ENCODE results near the gene ILF3. TPM values are rescaled to one million over a fixed set of nuclear protein-coding genes. Genes with fewer than 3 reads are reported as not detected.
"Not testable (repeated sequence)": the region's sequence is repeated elsewhere in the genome, so short reads cannot be mapped to it uniquely, and the experiment has no call there.

Gene ILF3
- total and polyA plus RNA-seq, 7 donors: 25.7 to 146 (median 86.1) TPM

GRCh38 chr19:10667867-10668266 is 13.7 kb downstream of the ILF3 start:
- intact Hi-C loops (cut with DNase I): no loop called here
- no peak overlapping the region for H3K27ac ChIP-seq
- no peak for TF ChIP-seq POLR2AphosphoS5 (IDR thresholded peaks at IDR 0.05)
- no peak for TF ChIP-seq CTCF (IDR thresholded peaks at IDR 0.05)
- TF ChIP-seq EP300 (IDR thresholded peaks at IDR 0.05): no peak
- TF ChIP-seq POLR2A (IDR thresholded peaks at IDR 0.05): no peak
- 70 to 72% methylated on average over 6 of the region's 6 CpGs for WGBS, 2 donors
- H3K4me3 ChIP-seq: no peak overlapping the region
- H3K4me1 ChIP-seq: peaks cover 0 to 58% (median 34%) of the 10 kb centered on the region in 4 donors
- no peak for DNase-seq
- no peaks in the 10 kb centered on the region for H3K9me3 ChIP-seq
- no peaks in the 10 kb centered on the region for H3K27me3 ChIP-seq
- peaks cover 6 to 23% (median 13%) of the 10 kb centered on the region in 4 donors for H3K36me3 ChIP-seq

- Histone ChIP-seq H3K27me3 (no peaks in the 10 kb centered on the region), H3K4me3 (no peak overlapping the region), H3K36me3 (peaks cover 6 to 36% (median 22%) of the 10 kb centered on the region in 4 donors), H3K4me1 (peaks cover 0 to 55% (median 24%) of the 10 kb centered on the region in 4 donors), H3K27ac (no peak overlapping the region), H3K9me3 (no peaks in the 10 kb centered on the region)
- TF ChIP-seq EP300 (IDR thresholded peaks at IDR 0.05) (no peak), POLR2AphosphoS5 (IDR thresholded peaks at IDR 0.05) (no peak), CTCF (IDR thresholded peaks at IDR 0.05) (no peak), POLR2A (IDR thresholded peaks at IDR 0.05) (no peak)
- intact Hi-C loops (cut with DNase I): no loop called here
- no peak for DNase-seq
- WGBS, 2 donors: 72 to 79% methylated on average over 6 of the region's 6 CpGs
These were observed 15.1 kb downstream of the ILF3 start for GRCh38 chr19:10669246-10669645.

- 73 to 83% methylated on average over 1 of the region's 1 CpG for WGBS, 2 donors
These were observed 16.0 kb downstream of the ILF3 start for GRCh38 chr19:10670182-10670581.

GRCh38 chr19:10670876-10671804 is 17.0 kb downstream of the ILF3 start:
- 86 to 88% methylated on average over 24 of the region's 24 CpGs for WGBS, 2 donors
- TF ChIP-seq POLR2AphosphoS5 (IDR thresholded peaks at IDR 0.05) (no peak), CTCF (IDR thresholded peaks at IDR 0.05) (no peak), EP300 (IDR thresholded peaks at IDR 0.05) (no peak), POLR2A (IDR thresholded peaks at IDR 0.05) (no peak)
- H3K36me3 ChIP-seq: peaks cover 6 to 44% (median 28%) of the 10 kb centered on the region in 4 donors
- no peak for DNase-seq
- intact Hi-C loops (cut with DNase I): no loop called here
- no peaks in the 10 kb centered on the region for H3K27me3 ChIP-seq
- no peaks in the 10 kb centered on the region for H3K9me3 ChIP-seq
- H3K27ac ChIP-seq: no peak overlapping the region
- H3K4me3 ChIP-seq: no peak overlapping the region
- peaks cover 0 to 49% (median 21%) of the 10 kb centered on the region in 4 donors for H3K4me1 ChIP-seq

More at GRCh38 chr19:10670182-10670581, 16.0 kb downstream of the ILF3 start:
- H3K4me3 ChIP-seq: no peak overlapping the region
- H3K4me1 ChIP-seq: peaks cover 0 to 49% (median 21%) of the 10 kb centered on the region in 4 donors
- H3K27me3 ChIP-seq: no peaks in the 10 kb centered on the region
- peaks cover 6 to 36% (median 22%) of the 10 kb centered on the region in 4 donors for H3K36me3 ChIP-seq
- TF ChIP-seq POLR2A (IDR thresholded peaks at IDR 0.05): no peak
- TF ChIP-seq EP300 (IDR thresholded peaks at IDR 0.05): no peak
- TF ChIP-seq POLR2AphosphoS5 (IDR thresholded peaks at IDR 0.05): no peak
- no peak for TF ChIP-seq CTCF (IDR thresholded peaks at IDR 0.05)
- intact Hi-C loops (cut with DNase I): no loop called here
- DNase-seq: no peak
- no peak overlapping the region for H3K27ac ChIP-seq
- H3K9me3 ChIP-seq: no peaks in the 10 kb centered on the region

- 96 to 98% methylated on average over 3 of the region's 3 CpGs for WGBS, 2 donors
- H3K9me3 ChIP-seq; H3K27ac ChIP-seq; H3K4me3 ChIP-seq; intact Hi-C loops (cut with DNase I); DNase-seq; H3K27me3 ChIP-seq: not testable (repeated sequence)
- peaks cover 6 to 50% (median 33%) of the 10 kb centered on the region in 4 donors for H3K36me3 ChIP-seq
- H3K4me1 ChIP-seq: peaks cover 0 to 42% (median 21%) of the 10 kb centered on the region in 4 donors
These were observed 17.8 kb downstream of the ILF3 start for GRCh38 chr19:10671922-10672321.

- H3K27ac ChIP-seq; H3K27me3 ChIP-seq; H3K9me3 ChIP-seq; H3K4me3 ChIP-seq; intact Hi-C loops (cut with DNase I); DNase-seq: not testable (repeated sequence)
- Histone ChIP-seq H3K36me3 (peaks cover 30 to 83% (median 65%) of the 10 kb centered on the region in 4 donors), H3K4me1 (peaks cover 0 to 23% (median 9%) of the 10 kb centered on the region in 4 donors)
- WGBS, 2 donors: 88 to 91% methylated on average over 8 of the region's 8 CpGs
These were observed 21.1 kb downstream of the ILF3 start for GRCh38 chr19:10675214-10675613.
